Astrocyte of the cerebellum (primary cell): ENCODE data around the gene RAB40A.

ENCODE experiments used
- DNase-seq: peaks from one replicate; pipeline ENCODE4 v3.0.0-alpha.2; 2011; ENCODE audit warnings: low read depth
- H3K4me3 ChIP-seq: 2 replicates; pipeline ENCODE4 v1.5.1; 2011; ENCODE audit warnings: mild to moderate bottlenecking, low read depth, low read length, moderate library complexity
- CTCF ChIP-seq: IDR thresholded peaks from 2 replicates; pipeline ENCODE4 v1.5.1; 2012; ENCODE audit warnings: low read length, low read depth, moderate library complexity, mild to moderate bottlenecking; ENCODE audit errors: missing control alignments
- in situ Hi-C: cut with HindIII; loops from 2 replicates; pipeline ENCODE4 v1.10.0; 2017; ENCODE audit warnings: low sequenced_read_pairs

The RAB40A gene

DNA sequence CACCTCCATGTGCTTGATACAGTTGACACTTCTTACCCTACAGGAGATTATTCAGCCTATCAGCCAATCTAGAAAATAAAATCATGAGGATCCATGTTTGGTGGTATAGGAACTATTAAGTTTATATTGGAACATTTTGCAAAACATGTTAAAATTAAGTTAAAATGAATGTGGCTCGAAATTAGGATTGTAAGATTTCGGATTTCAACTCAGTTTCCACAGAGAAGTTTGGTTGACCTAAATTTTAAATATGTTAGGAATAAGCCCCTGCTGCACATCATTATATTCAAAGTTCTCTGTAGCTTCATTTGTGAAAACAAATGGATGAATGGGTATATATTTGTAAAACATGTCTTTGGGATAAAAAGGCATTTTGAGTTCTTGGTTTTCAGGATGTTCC is at the start of gene RAB40A:
RAB40A (minus strand) TSS at position 101 of the 400 bp plus-strand sequence. CDS start 18,733 bp downstream, outside the sequence.
- no peak within 1 kb of the TSS for H3K4me3 ChIP-seq
- DNase-seq = no peak
- TF ChIP-seq CTCF = no peak
- in situ Hi-C loops = no loop called here

DNA sequence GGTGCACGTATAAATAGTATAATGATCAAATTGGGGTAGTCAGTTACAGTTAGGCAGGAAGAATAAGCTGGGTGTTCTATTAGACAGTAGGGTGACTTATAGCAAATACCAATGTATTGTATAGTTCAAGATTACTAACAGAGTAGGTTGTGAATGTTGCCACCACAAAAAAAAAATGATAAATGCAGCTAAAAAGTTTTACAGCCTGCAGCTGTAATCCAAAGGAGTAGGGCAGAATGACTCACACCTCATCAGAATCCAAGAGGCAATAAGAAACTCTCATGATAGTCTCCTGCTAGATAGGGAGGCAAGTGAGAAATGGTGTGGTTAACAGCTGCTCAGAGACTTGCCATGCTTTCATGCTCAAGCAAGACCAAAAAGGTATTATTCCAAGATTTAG is 46.5 kb upstream of the RAB40A start:
- DNase-seq = peak; percentile 11
- in situ Hi-C loops = no loop called here
- H3K4me3 ChIP-seq = no peak overlapping the region
- TF ChIP-seq CTCF = no peak

DNA sequence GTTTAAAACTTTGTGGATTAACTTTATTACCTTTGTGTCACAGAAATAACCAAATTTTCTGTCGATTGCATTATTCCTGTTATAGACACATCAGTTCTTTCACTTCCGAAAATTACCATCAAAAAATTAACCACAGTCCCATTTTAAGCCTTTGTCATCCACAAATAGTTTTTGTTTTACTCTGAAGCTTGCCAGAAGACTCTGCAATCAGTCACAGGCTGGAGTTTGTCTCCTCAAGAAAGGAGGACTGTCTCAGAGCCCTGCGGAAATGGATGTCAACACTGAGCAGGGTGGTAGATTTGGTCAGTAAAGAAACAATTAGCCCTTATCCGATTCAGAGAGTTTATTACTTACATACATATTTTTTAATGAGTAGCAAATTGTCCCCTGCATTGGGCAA is 45.9 kb upstream of the RAB40A start:
- no peak for TF ChIP-seq CTCF
- in situ Hi-C loops = no loop called here
- DNase-seq = no peak
- H3K4me3 ChIP-seq = no peak overlapping the region

- H3K4me3 ChIP-seq = no peak overlapping the region
- in situ Hi-C loops = no loop called here
- no peak for DNase-seq
- no peak for TF ChIP-seq CTCF
Measured at GRCh38 chrX:103562801-103563200, 43.5 kb upstream of the RAB40A start.

DNA sequence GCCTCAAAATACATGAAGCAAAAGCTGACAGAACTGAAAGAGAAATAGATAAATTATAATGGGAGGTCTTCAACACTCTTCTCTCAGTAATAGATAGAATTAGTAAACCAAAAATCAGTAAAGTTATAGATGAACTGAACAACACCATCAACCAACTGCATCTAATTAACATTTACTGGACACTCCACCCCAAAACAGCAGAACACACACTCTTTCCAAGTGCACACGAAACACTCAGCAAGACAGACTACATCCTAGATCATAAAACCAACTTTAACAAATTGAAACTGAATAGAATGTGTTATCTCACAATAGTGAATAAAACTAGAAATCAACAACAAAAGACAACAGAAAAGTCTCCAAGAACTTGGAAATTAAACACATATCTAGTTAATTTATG is 41.0 kb upstream of the RAB40A start:
- in situ Hi-C loops = no loop called here
- no peak overlapping the region for H3K4me3 ChIP-seq
- DNase-seq = no peak
- TF ChIP-seq CTCF = no peak

DNA sequence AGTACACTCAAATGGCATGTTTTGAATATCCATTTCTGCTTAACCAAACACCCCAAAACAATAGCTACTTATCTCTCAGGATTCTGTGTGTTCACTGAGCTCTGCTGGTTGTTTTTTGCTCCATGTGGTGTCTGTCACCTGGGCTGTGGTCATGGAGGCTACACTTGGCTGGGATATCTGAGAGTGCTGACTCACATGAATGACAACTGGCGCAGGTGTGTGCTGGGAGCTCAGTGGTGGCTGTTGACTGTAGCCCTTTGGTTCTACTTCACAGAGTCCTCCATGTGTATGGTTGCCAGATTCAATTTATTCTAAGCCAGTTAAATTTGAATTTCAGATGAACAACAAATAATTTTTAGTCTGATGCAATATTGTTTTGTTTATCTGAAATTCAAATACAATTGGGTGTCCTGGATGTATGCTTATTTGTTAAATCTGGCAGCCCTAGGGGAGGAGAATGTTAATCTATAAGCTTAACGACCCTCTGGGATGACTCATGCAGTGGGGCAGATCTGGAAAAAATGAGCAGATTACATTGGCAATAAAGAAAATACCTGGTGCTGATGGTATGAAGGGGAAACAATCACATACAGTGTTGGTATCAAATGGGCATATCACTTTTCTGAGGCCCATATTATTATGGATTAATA is 37.8 kb upstream of the RAB40A start:
- no peak overlapping the region for H3K4me3 ChIP-seq
- TF ChIP-seq CTCF = no peak
- no peak for DNase-seq
- in situ Hi-C loops = no loop called here
